Measurements from ENCODE around the gene VWA8. TPM values are rescaled to one million over a fixed set of nuclear protein-coding genes. Genes with fewer than 3 reads are reported as not detected.

Gene VWA8
- total and polyA plus RNA-seq, 2 of the 8 experiments (the other 6 are each of a cell fraction or from before 2014, with no cell fraction given) = 5.9 to 19.6 TPM

DNA sequence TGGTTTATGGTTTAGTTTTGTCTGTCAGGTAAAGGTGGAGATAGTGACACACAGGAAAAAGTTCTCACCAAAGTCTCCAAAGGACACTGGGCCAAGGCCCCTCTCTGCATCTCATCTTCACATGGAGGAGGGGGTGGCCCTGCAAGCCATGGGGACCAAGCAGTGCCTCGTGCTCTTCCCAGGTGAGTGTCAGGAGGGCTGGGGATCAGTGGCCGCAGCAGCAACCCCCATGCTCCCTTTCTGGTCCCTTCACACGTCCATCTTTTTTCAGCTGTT is 415.5 kb downstream of the VWA8 start:
- no peak overlapping the region for H4K8ac ChIP-seq (ENCODE audit: extremely low read depth, insufficient read depth, low read length)
- no peak overlapping the region for H3K4ac ChIP-seq (replicated peaks; ENCODE audit: insufficient read length, low read depth, low read length)
- H2AFZ ChIP-seq (ENCODE audit: low read length) = no peak overlapping the region
- no peak overlapping the region for H2AK5ac ChIP-seq (ENCODE audit: low read depth, low read length)
- H3K4me2 ChIP-seq (ENCODE audit: insufficient read depth in 1 of 2, low read depth in 2 of 2, low read length in 2 of 2) = no peak overlapping the region
- H4K5ac ChIP-seq (ENCODE audit: insufficient read length, low read depth, low read length) = no peak overlapping the region
- H3K4me3 ChIP-seq (ENCODE audit: extremely low read depth in 1 of 4, insufficient read depth in 2 of 4, low read depth in 3 of 4, low read length in 4 of 4) = no peak overlapping the region
- FAIRE-seq (no peak), DNase-seq (ENCODE audit: low read depth in 1 of 2, low spot score in 2 of 2) (no peak)
- no peaks in the 10 kb centered on the region for H3K23me2 ChIP-seq (ENCODE audit: low read depth, low read length)
- H3K9me3 ChIP-seq (ENCODE audit: insufficient read depth in 2 of 2, low read depth in 1 of 2, low read length in 1 of 2) = peaks cover 6 to 11% of the 10 kb centered on the region in 2 experiments; a peak in 3 of 4 replicates
- H3K27me3 ChIP-seq (replicated peaks in 1 of 4; ENCODE audit: control insufficient read depth in 3 of 4, extremely low read depth in 1 of 4, insufficient read depth in 3 of 4, low read length in 3 of 4) = no peaks in the 10 kb centered on the region; a peak in 1 of 7 replicates
- no peak for TF ChIP-seq FOSL1 (IDR thresholded peaks at IDR 0.05; ENCODE audit: insufficient read depth, low read depth, low read length)
- no peak for TF ChIP-seq PHF8 (conservative IDR thresholded peaks at IDR 0.05; ENCODE audit: low read depth, low read length)
- TF ChIP-seq GTF2F1 (IDR thresholded peaks at IDR 0.05; ENCODE audit: borderline replicate concordance, low read depth, low read length) = no peak
- no peak for TF ChIP-seq BCL11A (IDR thresholded peaks at IDR 0.05; ENCODE audit: low read depth in 2 of 2, low read length in 2 of 2)
- no peak for TF ChIP-seq POU5F1 (IDR thresholded peaks at IDR 0.05; ENCODE audit: low read depth, low read length)
- CTCF ChIA-PET (ENCODE audit: partially characterized antibody) = interaction anchor here (0.8 kb wide), 1 partner anchor 160 kb away, joined by 4 read pairs; no protein-coding TSS in a partner anchor
- H3K4me1 ChIP-seq (replicated peaks in 1 of 4; ENCODE audit: control insufficient read depth in 3 of 4, insufficient read depth in 4 of 4, low read length in 3 of 4) = peaks cover 0 to 6% (median 2%) of the 10 kb centered on the region in 4 experiments; a peak in 3 of 7 replicates
- no peak overlapping the region for H3K18ac ChIP-seq (ENCODE audit: extremely low read depth, low read length)
- H2BK12ac ChIP-seq (ENCODE audit: low read depth, low read length) = no peak overlapping the region
- no peak overlapping the region for H3K9ac ChIP-seq (replicated peaks in 1 of 4; ENCODE audit: extremely low read depth in 1 of 4, low read depth in 3 of 4, low read length in 3 of 4)
- POLR2A ChIA-PET (ENCODE audit: partially characterized antibody) = no interaction called here
- H3K23ac ChIP-seq (ENCODE audit: insufficient read length) = no peak overlapping the region
- no peaks in the 10 kb centered on the region for H4K20me1 ChIP-seq (replicated peaks in 1 of 2; ENCODE audit: control insufficient read depth in 1 of 2, insufficient read depth in 2 of 2, low read length in 2 of 2)
- no peak overlapping the region for H4K91ac ChIP-seq (replicated peaks; ENCODE audit: insufficient read length, low read length)
- H3K56ac ChIP-seq (replicated peaks; ENCODE audit: insufficient read length, low read depth, low read length) = no peak overlapping the region
- H2BK20ac ChIP-seq (ENCODE audit: low read length) = no peak overlapping the region
- no peak overlapping the region for H2BK120ac ChIP-seq (replicated peaks; ENCODE audit: low read depth, low read length)
- 62% methylated on average over 3 of the region's 3 CpGs; no CpG with 5 or more reads in 1 of the 2 experiments for WGBS, 2 experiments (ENCODE audit: extremely low coverage in 1 of 2, insufficient coverage in 1 of 2, insufficient read length in 1 of 2, insufficient replicate concordance in 2 of 2, low coverage in 1 of 2, low lambda C conversion rate in 2 of 2, missing lambda C conversion rate in 1 of 2)
- no peaks in the 10 kb centered on the region for H3K36me3 ChIP-seq (ENCODE audit: control insufficient read depth in 2 of 4, insufficient read depth in 4 of 4, low read length in 3 of 4)
- H2BK15ac ChIP-seq (ENCODE audit: low read length) = no peak overlapping the region; the same call in 1 of the 2 replicates
- H3K79me2 ChIP-seq (ENCODE audit: control insufficient read depth in 1 of 2, insufficient read depth in 2 of 2, low read length in 2 of 2) = no peaks in the 10 kb centered on the region
- H3K79me1 ChIP-seq (ENCODE audit: low read depth, low read length) = no peaks in the 10 kb centered on the region
- no peak overlapping the region for H3K14ac ChIP-seq (ENCODE audit: insufficient read length)
- H2BK5ac ChIP-seq (ENCODE audit: low read depth, low read length) = no peak overlapping the region
- no peak overlapping the region for H3K27ac ChIP-seq (ENCODE audit: low read depth, low read length)
